ENCODE results near the gene CACNG4. TPM values are rescaled to one million over a fixed set of nuclear protein-coding genes. Genes with fewer than 3 reads are reported as not detected.

Gene CACNG4
- total RNA-seq, 1 experiment from 2014 or later = 46.3 TPM

- BruUV-seq (replicated peaks) = no TSS peak
- TF ChIP-seq EZH2 (IDR thresholded peaks at IDR 0.05; ENCODE audit: low read depth) = no peak
- no peak for TF ChIP-seq CTCF (conservative IDR thresholded peaks at IDR 0.05)
- POLR2A ChIA-PET (ENCODE audit: unreplicated experiment) = interaction anchor here (0.7 kb wide), 1 partner anchor 108 kb away, joined by 5 read pairs; no protein-coding TSS in a partner anchor
- no peaks in the 10 kb centered on the region for H3K9me3 ChIP-seq (ENCODE audit: insufficient read depth, low read depth)
- no peaks in the 10 kb centered on the region for H3K36me3 ChIP-seq (ENCODE audit: low read depth)
- H3K79me2 ChIP-seq (ENCODE audit: low read depth) = no peaks in the 10 kb centered on the region
- no peaks in the 10 kb centered on the region for H3K27me3 ChIP-seq (ENCODE audit: insufficient read depth, low read depth)
- intact Hi-C loops (cut with micrococcal nuclease; ENCODE audit: unreplicated experiment) = no loop called here
- no peak overlapping the region for H3K4me3 ChIP-seq
- H3K9me2 ChIP-seq (ENCODE audit: insufficient read depth) = no peaks in the 10 kb centered on the region
- H3K4me2 ChIP-seq = no peak overlapping the region
- H3F3A ChIP-seq (ENCODE audit: insufficient read depth, low read depth) = no peaks in the 10 kb centered on the region
- H3K4me1 ChIP-seq (replicated peaks; ENCODE audit: insufficient read depth) = no peaks in the 10 kb centered on the region
- no peak overlapping the region for H3K27ac ChIP-seq
- H4K20me1 ChIP-seq (ENCODE audit: insufficient read depth) = no peaks in the 10 kb centered on the region
- no peak overlapping the region for H2AFZ ChIP-seq
- DNase-seq = peak; percentile 25 to 33
- CTCF ChIA-PET = no interaction called here
Observed at GRCh38 chr17:67027031-67027628, 62.6 kb downstream of the CACNG4 start.

GRCh38 chr17:67030641-67031040, 66.1 kb downstream of the CACNG4 start:
- Histone ChIP-seq H3K9me2 (ENCODE audit: insufficient read depth) (no peaks in the 10 kb centered on the region), H2AFZ (no peak overlapping the region), H3F3A (ENCODE audit: insufficient read depth, low read depth) (no peaks in the 10 kb centered on the region), H3K27ac (no peak overlapping the region), H4K20me1 (ENCODE audit: insufficient read depth) (no peaks in the 10 kb centered on the region), H3K4me2 (no peak overlapping the region), H3K4me3 (no peak overlapping the region), H3K27me3 (ENCODE audit: insufficient read depth, low read depth) (no peaks in the 10 kb centered on the region), H3K79me2 (ENCODE audit: low read depth) (no peaks in the 10 kb centered on the region), H3K9me3 (ENCODE audit: insufficient read depth, low read depth) (no peaks in the 10 kb centered on the region), H3K4me1 (replicated peaks; ENCODE audit: insufficient read depth) (no peaks in the 10 kb centered on the region), H3K36me3 (ENCODE audit: low read depth) (no peaks in the 10 kb centered on the region)
- no peak for DNase-seq
- CTCF ChIA-PET = interaction anchor here (0.5 kb wide), 1 partner anchor 123 kb away, joined by 3 read pairs; no protein-coding TSS in a partner anchor
- TF ChIP-seq CTCF (conservative IDR thresholded peaks at IDR 0.05) (no peak), EZH2 (IDR thresholded peaks at IDR 0.05; ENCODE audit: low read depth) (no peak)
- POLR2A ChIA-PET (ENCODE audit: unreplicated experiment) = interaction anchor here (0.7 kb wide), 1 partner anchor 1482 kb away, joined by 3 read pairs; no protein-coding TSS in a partner anchor
- BruUV-seq (replicated peaks) = no TSS peak
- intact Hi-C loops (cut with micrococcal nuclease; ENCODE audit: unreplicated experiment) = no loop called here

GRCh38 chr17:67032382-67032781, 67.9 kb downstream of the CACNG4 start:
- Histone ChIP-seq H3K4me1 (replicated peaks; ENCODE audit: insufficient read depth) (no peaks in the 10 kb centered on the region), H3K4me2 (no peak overlapping the region), H3K79me2 (ENCODE audit: low read depth) (no peaks in the 10 kb centered on the region), H3K4me3 (no peak overlapping the region), H3K9me3 (ENCODE audit: insufficient read depth, low read depth) (no peaks in the 10 kb centered on the region), H3K36me3 (ENCODE audit: low read depth) (no peaks in the 10 kb centered on the region), H3K27ac (no peak overlapping the region), H3K9me2 (ENCODE audit: insufficient read depth) (no peaks in the 10 kb centered on the region), H4K20me1 (ENCODE audit: insufficient read depth) (no peaks in the 10 kb centered on the region), H3K27me3 (ENCODE audit: insufficient read depth, low read depth) (no peaks in the 10 kb centered on the region), H2AFZ (no peak overlapping the region), H3F3A (ENCODE audit: insufficient read depth, low read depth) (no peaks in the 10 kb centered on the region)
- ChIA-PET POLR2A (ENCODE audit: unreplicated experiment) (no interaction called here), CTCF (no interaction called here)
- TF ChIP-seq CTCF (conservative IDR thresholded peaks at IDR 0.05) = no peak
- no peak for TF ChIP-seq EZH2 (IDR thresholded peaks at IDR 0.05; ENCODE audit: low read depth)
- intact Hi-C loops (cut with micrococcal nuclease; ENCODE audit: unreplicated experiment) = no loop called here
- DNase-seq = no peak
- BruUV-seq (replicated peaks) = no TSS peak

Measured in PC-9 (cell line).